ENCODE data around the gene CDC42BPA. TPM values are rescaled to one million over a fixed set of nuclear protein-coding genes. Genes with fewer than 3 reads are reported as not detected.

Gene CDC42BPA
- polyA plus RNA-seq, 2 of the 4 experiments (the other 2 are of a cell fraction), result 11.4 to 28.4 TPM

DNA sequence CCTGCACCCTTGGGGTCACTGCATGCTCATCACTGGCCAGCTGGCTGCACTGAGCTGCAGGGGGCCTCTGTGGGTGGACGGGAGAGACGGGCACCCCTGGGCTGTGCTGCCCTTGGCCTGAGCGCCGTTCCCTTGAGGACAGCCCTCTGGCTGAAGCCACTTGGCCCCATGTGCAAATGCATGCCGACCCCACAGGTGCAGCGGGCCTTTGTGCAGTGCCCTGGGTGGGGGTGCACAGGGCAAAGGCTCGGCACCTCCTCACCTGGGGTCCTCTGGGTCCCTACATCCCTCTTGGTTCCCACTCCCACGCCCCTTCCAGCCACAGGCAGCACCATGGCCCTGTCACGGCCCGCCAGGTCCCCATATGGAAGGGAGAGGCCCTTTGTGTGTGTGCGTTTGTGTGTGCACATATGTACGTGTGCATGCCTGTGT lies 336.9 kb downstream of the CDC42BPA start (continued):
- TF ChIP-seq TP53 (CRISPR knock-in tag; IDR thresholded peaks at IDR 0.05), result no peak
- TF ChIP-seq HOXB5 (CRISPR knock-in tag; IDR thresholded peaks at IDR 0.05), result no peak

DNA sequence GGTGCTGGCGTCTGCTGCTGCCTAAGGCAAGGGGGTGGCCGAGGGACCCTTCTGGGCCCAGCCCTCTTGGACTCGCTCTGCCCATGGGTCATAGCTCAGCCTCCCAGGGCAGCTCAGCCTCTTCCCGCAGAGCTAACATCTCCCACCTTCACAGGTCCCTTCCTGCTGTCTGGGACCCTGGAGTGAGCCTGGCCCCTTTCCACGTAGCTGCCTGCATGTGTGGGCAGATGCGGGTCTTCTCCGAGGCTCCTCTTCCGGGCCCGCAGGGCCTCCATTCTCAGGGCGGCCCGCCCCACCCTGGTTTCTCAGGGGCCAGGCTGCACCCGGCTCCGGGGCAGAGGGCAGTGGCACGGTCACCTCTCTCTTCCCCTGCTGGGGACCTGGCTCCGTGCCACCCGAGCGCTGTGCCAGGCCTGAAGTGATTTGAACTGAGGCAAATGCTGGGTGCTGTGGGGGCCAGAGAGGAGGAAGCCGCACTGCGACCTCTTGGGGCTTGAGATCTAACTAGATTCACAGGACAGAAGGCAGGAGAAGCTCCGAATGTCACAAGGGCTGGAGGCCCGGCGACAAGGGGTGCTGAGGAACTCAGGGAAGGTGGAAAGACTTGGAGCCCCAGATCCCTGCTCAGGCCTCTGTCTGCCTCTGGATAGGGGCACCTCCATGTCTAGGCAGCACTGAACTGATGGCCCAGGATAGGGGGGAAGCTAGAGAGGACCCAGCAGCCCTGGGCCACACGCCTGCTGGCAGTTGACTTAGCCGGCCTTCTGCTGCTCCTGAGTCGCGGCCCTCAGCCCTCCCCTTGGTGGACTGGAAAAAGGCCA lies 337.5 kb downstream of the CDC42BPA start:
- 86% methylated on average over 25 of the region's 26 CpGs for WGBS (ENCODE audit: missing lambda C conversion rate)

DNA sequence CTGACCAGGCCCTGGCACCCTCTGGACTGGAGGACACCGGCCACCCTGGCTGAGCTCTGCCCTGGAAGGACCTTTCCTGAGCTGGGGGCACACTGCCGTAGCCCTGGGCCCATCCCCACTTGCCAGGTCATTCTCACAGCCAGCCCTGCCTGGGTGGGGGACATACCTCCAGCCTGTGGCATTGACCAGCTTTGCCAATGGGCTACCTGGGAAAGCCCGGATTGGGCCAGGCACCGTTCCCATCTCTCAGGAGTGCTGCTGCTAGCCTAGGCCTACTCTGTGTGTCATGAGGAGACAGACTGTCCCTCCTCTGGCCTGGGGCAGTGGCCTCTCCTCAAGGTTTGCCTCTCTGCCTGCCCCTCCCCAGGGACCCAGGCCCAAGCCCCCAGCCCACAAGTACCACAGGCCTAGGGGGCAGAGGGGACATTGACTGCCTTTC lies 338.2 kb downstream of the CDC42BPA start:
- ATAC-seq (peak in 1 of 2 experiments; percentile 3; a peak in 1 of 6 replicates), FAIRE-seq (no peak), DNase-seq (ENCODE audit: low read depth in 1 of 2, low spot score in 1 of 2) (no peak)
- Histone ChIP-seq H3K27ac (no peak overlapping the region; a peak in 1 of 6 replicates), H3K9me3 (no peaks in the 10 kb centered on the region), H3K4me2 (no peak overlapping the region), H3K4me3 (no peak overlapping the region), H3K4me1 (no peaks in the 10 kb centered on the region)
- POLR2A ChIA-PET, result no interaction called here
- 96% methylated on average over 4 of the region's 4 CpGs for WGBS (ENCODE audit: missing lambda C conversion rate)
- TF ChIP-seq HDAC2 (IDR thresholded peaks at IDR 0.05) (no peak), TFCP2L1 (CRISPR knock-in tag; IDR thresholded peaks at IDR 0.05) (no peak), SREBF2 (IDR thresholded peaks at IDR 0.05) (no peak), HOXB5 (CRISPR knock-in tag; IDR thresholded peaks at IDR 0.05) (no peak), FOSB (CRISPR knock-in tag; IDR thresholded peaks at IDR 0.05) (no peak), EHMT2 (IDR thresholded peaks at IDR 0.05; ENCODE audit: low read depth) (no peak), HOXA7 (CRISPR knock-in tag; IDR thresholded peaks at IDR 0.05) (no peak), SMC3 (IDR thresholded peaks at IDR 0.05) (no peak), RFX5 (IDR thresholded peaks at IDR 0.05) (no peak), TP53 (CRISPR knock-in tag; IDR thresholded peaks at IDR 0.05) (no peak), CEBPB (IDR thresholded peaks at IDR 0.05) (no peak), POLR2A (IDR thresholded peaks at IDR 0.05; ENCODE audit: low read length) (no peak), HOXB13 (CRISPR knock-in tag; IDR thresholded peaks at IDR 0.05; ENCODE audit: low read depth) (no peak), CHD4 (IDR thresholded peaks at IDR 0.05; ENCODE audit: borderline replicate concordance) (no peak), FOSL2 (IDR thresholded peaks at IDR 0.05) (no peak), FOSL2 (CRISPR knock-in tag; IDR thresholded peaks at IDR 0.05) (no peak)
- TF ChIP-seq, protein P1, sequence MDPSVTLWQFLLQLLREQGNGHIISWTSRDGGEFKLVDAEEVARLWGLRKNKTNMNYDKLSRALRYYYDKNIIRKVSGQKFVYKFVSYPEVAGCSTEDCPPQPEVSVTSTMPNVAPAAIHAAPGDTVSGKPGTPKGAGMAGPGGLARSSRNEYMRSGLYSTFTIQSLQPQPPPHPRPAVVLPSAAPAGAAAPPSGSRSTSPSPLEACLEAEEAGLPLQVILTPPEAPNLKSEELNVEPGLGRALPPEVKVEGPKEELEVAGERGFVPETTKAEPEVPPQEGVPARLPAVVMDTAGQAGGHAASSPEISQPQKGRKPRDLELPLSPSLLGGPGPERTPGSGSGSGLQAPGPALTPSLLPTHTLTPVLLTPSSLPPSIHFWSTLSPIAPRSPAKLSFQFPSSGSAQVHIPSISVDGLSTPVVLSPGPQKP (IDR thresholded peaks at IDR 0.05; ENCODE audit: low read depth, low read length), result no peak
- TF ChIP-seq, protein P2, sequence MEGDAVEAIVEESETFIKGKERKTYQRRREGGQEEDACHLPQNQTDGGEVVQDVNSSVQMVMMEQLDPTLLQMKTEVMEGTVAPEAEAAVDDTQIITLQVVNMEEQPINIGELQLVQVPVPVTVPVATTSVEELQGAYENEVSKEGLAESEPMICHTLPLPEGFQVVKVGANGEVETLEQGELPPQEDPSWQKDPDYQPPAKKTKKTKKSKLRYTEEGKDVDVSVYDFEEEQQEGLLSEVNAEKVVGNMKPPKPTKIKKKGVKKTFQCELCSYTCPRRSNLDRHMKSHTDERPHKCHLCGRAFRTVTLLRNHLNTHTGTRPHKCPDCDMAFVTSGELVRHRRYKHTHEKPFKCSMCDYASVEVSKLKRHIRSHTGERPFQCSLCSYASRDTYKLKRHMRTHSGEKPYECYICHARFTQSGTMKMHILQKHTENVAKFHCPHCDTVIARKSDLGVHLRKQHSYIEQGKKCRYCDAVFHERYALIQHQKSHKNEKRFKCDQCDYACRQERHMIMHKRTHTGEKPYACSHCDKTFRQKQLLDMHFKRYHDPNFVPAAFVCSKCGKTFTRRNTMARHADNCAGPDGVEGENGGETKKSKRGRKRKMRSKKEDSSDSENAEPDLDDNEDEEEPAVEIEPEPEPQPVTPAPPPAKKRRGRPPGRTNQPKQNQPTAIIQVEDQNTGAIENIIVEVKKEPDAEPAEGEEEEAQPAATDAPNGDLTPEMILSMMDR (IDR thresholded peaks at IDR 0.05), result no peak
- CTCF ChIA-PET, result no interaction called here

More for the DNA sequence above, 337.5 kb downstream of the CDC42BPA start:
- H3K4me2 ChIP-seq, result no peak overlapping the region
- FAIRE-seq (no peak), DNase-seq (ENCODE audit: low read depth in 1 of 2, low spot score in 1 of 2) (no peak), ATAC-seq (peak in 1 of 2 experiments; percentile 2; a peak in 1 of 6 replicates)
- CTCF ChIA-PET, result interaction anchor here (1.0 kb wide), 1 partner anchor 467 kb away, joined by 3 read pairs; no protein-coding TSS in a partner anchor
- POLR2A ChIA-PET, result no interaction called here
- H3K9me3 ChIP-seq, result no peaks in the 10 kb centered on the region
- H3K4me1 ChIP-seq, result no peaks in the 10 kb centered on the region
- TF ChIP-seq CEBPB (IDR thresholded peaks at IDR 0.05) (no peak), SREBF2 (IDR thresholded peaks at IDR 0.05) (no peak), KDM5A (IDR thresholded peaks at IDR 0.05) (no peak), RFX5 (IDR thresholded peaks at IDR 0.05) (no peak), ZC3H11A (IDR thresholded peaks at IDR 0.05) (no peak), ZNF302 (CRISPR knock-in tag; IDR thresholded peaks at IDR 0.05) (no peak)
- no peak overlapping the region for H3K27ac ChIP-seq
- no peak overlapping the region for H3K4me3 ChIP-seq
